HFFc6 (cell line): ENCODE measurements around the gene ZNF616. TPM values are rescaled to one million over a fixed set of nuclear protein-coding genes. Genes with fewer than 3 reads are reported as not detected.
A peak's percentile ranks its signal among the peaks of the same experiment; 100 is the strongest.

Experiments used
- DNase-seq: peaks from one replicate; pipeline ENCODE4 v3.0.0-alpha.2; 2018
- H3K27ac Mint-ChIP-seq: 2 replicates; pipeline ENCODE4 v1.8.0; 2020; ENCODE audit warnings: mild to moderate bottlenecking, mixed read lengths
- H3K27me3 Mint-ChIP-seq: 2 replicates; pipeline ENCODE4 v1.8.0; 2021; ENCODE audit warnings: mild to moderate bottlenecking, moderate library complexity, mixed read lengths; ENCODE audit not compliant: insufficient read depth
- H3K36me3 Mint-ChIP-seq: 2 replicates; pipeline ENCODE4 v1.8.0; 2021; ENCODE audit warnings: low read depth, mixed read lengths
- H3K4me1 Mint-ChIP-seq: 2 replicates; pipeline ENCODE4 v1.8.0; 2020; ENCODE audit warnings: low read depth, mixed read lengths
- H3K4me3 Mint-ChIP-seq: 2 replicates; pipeline ENCODE4 v1.8.0; 2020; ENCODE audit warnings: mild to moderate bottlenecking, moderate library complexity, mixed read lengths
- H3K9me3 Mint-ChIP-seq: 2 replicates; pipeline ENCODE4 v1.8.0; 2020; ENCODE audit warnings: mild to moderate bottlenecking, mixed read lengths
- total RNA-seq, 6 experiments: library from RNA; stranded (reverse); fragmentation: NEBNext Ultra II Directional; extraction: Animal tissue kit (Norgen Biotek cat#: 25700); gene quantifications; 2 replicates in 1 of 6; 3 replicates in 5 of 6; pipeline ENCODE4 v1.2.3, GENCODE V29; 2021
- TF ChIP-seq, protein P1 (sequence below): fragments of 200-600 bp; sonication (generic); IDR thresholded peaks from 2 replicates; pipeline ENCODE4 v1.5.0; 2021; ENCODE audit warnings: antibody characterized with exemption, mild to moderate bottlenecking

Gene ZNF616
- total RNA-seq, 6 experiments from 2014 or later = 8.6 to 11.0 (median 9.9) TPM

DNA sequence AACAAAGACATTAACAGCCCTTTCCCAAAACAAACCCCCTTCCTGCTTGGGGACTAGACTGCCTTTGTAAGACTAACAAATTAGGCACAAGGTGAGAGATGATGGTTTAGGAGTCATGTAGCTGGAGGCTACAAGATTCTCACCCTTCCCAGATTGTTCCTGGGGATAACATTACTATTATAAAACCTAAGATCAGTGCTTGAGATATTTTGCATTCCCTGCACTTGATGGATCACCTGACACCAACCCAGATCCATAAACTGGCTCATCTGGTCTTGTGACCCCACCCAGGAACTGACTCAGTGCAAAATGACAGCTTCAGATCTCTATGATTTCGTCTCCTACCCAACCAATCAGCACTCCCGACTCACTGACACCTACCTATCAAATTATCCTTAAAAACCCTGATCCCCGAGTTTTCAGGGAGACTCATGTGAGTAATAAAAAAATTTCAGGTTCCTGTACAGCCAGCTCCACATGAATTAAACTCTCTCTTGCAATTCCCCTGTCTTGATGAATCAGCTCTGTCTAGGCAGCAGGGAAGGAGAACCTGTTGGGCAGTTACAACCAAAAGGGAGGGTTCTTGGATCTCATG lies 2.4 kb upstream of the ZNF616 start:
- no peak for DNase-seq
- H3K36me3 Mint-ChIP-seq = peaks cover 37% of the 10 kb centered on the region
- peaks cover 2% of the 10 kb centered on the region; the same call in 1 of the 2 replicates for H3K27me3 Mint-ChIP-seq
- H3K27ac Mint-ChIP-seq = no peak overlapping the region
- H3K9me3 Mint-ChIP-seq = peaks cover 47% of the 10 kb centered on the region
- peaks cover 21% of the 10 kb centered on the region for H3K4me1 Mint-ChIP-seq
- TF ChIP-seq, protein P1, sequence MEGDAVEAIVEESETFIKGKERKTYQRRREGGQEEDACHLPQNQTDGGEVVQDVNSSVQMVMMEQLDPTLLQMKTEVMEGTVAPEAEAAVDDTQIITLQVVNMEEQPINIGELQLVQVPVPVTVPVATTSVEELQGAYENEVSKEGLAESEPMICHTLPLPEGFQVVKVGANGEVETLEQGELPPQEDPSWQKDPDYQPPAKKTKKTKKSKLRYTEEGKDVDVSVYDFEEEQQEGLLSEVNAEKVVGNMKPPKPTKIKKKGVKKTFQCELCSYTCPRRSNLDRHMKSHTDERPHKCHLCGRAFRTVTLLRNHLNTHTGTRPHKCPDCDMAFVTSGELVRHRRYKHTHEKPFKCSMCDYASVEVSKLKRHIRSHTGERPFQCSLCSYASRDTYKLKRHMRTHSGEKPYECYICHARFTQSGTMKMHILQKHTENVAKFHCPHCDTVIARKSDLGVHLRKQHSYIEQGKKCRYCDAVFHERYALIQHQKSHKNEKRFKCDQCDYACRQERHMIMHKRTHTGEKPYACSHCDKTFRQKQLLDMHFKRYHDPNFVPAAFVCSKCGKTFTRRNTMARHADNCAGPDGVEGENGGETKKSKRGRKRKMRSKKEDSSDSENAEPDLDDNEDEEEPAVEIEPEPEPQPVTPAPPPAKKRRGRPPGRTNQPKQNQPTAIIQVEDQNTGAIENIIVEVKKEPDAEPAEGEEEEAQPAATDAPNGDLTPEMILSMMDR = no peak
- H3K4me3 Mint-ChIP-seq = no peak overlapping the region

DNA sequence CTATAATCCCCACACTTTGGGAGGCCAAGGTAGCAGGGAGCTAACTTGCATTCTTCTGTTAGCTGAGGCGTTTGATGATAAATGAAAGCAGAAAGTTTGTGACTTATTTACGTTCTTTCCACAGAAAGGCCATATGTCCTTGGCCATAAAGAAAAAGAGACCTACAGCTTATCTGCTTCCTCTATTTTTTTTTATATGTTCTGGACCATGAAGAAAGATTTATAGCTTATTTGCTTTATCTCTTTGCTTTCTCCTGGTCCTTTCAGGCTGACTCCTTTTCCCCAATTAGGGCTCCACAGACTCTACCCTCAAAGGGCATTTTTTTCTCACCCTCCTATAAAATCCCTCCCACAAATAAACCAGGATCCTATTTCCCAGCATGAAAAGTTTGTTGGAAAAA lies 1.5 kb upstream of the ZNF616 start:
- Mint-ChIP-seq H3K36me3 (peaks cover 38% of the 10 kb centered on the region), H3K9me3 (peaks cover 45% of the 10 kb centered on the region), H3K27ac (no peak overlapping the region), H3K4me1 (peaks cover 21% of the 10 kb centered on the region), H3K4me3 (no peak overlapping the region), H3K27me3 (peaks cover 2% of the 10 kb centered on the region; the same call in 1 of the 2 replicates)
- no peak for DNase-seq
- TF ChIP-seq, protein P1 = no peak

DNA sequence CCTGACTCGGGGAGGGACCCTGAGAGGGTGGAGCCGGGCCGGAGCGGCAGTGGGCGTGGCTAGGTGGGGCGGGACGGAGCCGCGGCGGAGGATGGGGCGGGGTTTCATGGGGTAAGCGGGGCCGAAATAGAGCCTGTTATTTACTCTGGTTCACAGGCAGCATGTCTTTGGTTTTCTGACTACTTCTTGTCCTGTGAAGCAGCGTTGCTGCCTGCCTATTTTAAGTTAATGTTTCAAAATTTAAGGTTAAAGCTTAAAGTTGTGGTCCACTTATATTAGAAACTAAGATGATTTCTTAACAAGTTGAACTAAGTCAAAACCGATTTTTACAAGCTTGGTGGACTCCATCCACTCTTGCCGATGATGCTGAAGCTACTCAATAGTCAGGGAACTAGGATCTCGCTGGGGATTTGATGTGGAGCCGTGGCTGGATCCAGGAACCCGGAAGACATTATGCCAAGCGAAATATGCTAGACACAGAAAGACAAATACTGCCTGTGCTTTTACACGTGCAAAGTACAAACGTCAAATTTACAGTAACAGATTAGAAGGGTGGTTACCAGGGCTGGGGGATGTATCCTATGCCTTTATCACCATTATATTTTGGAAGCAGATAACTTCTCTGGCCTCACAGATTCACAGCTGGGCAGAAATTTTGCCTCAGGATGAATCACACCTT lies 433 bp upstream of the ZNF616 start:
- TF ChIP-seq, protein P1 = no peak
- H3K36me3 Mint-ChIP-seq = peaks cover 41% of the 10 kb centered on the region
- H3K4me1 Mint-ChIP-seq = peaks cover 21% of the 10 kb centered on the region
- H3K9me3 Mint-ChIP-seq = peaks cover 46% of the 10 kb centered on the region
- no peak overlapping the region for H3K27ac Mint-ChIP-seq
- peak overlapping the region; percentile 92 for H3K4me3 Mint-ChIP-seq
- no peak for DNase-seq
- H3K27me3 Mint-ChIP-seq = peaks cover 2% of the 10 kb centered on the region; the same call in 1 of the 2 replicates

DNA sequence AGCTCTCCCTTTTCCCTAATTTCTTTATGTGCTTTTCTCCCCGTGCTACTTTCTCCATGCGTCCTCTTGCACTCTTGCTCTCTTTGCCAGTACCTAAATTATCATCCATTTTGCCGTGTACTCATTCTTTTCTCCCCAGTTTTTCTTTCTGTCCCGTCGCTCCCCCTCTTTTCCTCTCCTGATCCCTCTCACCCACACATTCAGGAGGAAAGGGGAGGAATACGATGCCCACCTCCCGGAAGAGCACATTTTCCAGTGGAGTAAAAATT lies 821 bp downstream of the ZNF616 start:
- H3K27ac Mint-ChIP-seq = peak overlapping the region; percentile 98
- peaks cover 2% of the 10 kb centered on the region; the same call in 1 of the 2 replicates for H3K27me3 Mint-ChIP-seq
- peak overlapping the region; percentile 92 for H3K4me3 Mint-ChIP-seq
- DNase-seq = no peak
- TF ChIP-seq, protein P1 = no peak
- peaks cover 48% of the 10 kb centered on the region for H3K36me3 Mint-ChIP-seq
- H3K9me3 Mint-ChIP-seq = peaks cover 49% of the 10 kb centered on the region
- H3K4me1 Mint-ChIP-seq = peaks cover 21% of the 10 kb centered on the region

DNA sequence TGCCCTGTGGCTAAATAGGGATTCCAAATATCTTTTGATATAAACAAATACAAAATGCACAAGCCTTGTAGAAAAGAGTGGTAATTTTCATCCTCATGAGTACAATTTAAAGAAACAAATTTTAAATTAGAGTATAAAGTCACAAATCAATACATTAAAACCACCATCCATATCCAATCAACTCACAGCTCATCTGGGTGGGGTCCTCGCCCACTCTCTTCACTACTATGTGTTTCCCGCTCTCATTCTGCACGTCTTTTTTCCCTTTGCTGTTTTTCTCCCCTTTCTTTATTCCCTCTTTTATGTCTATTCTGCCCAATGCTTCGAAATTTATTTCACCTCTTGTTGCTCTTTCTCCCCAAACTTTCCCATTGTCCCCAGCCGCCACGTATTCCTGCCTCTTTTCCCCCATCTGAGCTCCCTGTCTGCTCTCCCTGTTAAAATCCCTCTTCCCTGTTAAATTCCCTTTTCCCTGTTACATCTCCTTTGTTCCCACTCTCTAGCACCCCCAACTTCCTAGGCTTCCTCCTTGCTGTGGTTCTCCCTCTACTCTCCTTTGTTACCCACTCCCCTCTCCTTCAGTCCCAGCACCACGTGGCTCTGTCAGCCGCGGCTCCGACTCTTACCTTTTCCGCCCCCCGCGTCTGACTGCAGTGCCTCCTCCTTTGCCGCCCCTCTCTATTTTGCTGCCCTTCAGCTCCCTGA lies 1.3 kb downstream of the ZNF616 start:
- Mint-ChIP-seq H3K4me1 (peaks cover 21% of the 10 kb centered on the region), H3K27me3 (peaks cover 2% of the 10 kb centered on the region; the same call in 1 of the 2 replicates), H3K4me3 (peak overlapping the region; percentile 92), H3K36me3 (peaks cover 51% of the 10 kb centered on the region), H3K9me3 (peaks cover 52% of the 10 kb centered on the region), H3K27ac (peak overlapping the region; percentile 98)
- no peak for DNase-seq
- TF ChIP-seq, protein P1 = no peak
